Measurements from ENCODE around the gene SLC5A10. TPM values are rescaled to one million over a fixed set of nuclear protein-coding genes. Genes with fewer than 3 reads are reported as not detected.

SLC5A10 gene
- total and polyA plus RNA-seq, 4 donors: 0.05 to 0.23 (median 0.15) TPM

GRCh38 chr17:18932360-18933055 lies 19.5 kb upstream of the SLC5A10 start (continued):
- TF ChIP-seq, protein P1, sequence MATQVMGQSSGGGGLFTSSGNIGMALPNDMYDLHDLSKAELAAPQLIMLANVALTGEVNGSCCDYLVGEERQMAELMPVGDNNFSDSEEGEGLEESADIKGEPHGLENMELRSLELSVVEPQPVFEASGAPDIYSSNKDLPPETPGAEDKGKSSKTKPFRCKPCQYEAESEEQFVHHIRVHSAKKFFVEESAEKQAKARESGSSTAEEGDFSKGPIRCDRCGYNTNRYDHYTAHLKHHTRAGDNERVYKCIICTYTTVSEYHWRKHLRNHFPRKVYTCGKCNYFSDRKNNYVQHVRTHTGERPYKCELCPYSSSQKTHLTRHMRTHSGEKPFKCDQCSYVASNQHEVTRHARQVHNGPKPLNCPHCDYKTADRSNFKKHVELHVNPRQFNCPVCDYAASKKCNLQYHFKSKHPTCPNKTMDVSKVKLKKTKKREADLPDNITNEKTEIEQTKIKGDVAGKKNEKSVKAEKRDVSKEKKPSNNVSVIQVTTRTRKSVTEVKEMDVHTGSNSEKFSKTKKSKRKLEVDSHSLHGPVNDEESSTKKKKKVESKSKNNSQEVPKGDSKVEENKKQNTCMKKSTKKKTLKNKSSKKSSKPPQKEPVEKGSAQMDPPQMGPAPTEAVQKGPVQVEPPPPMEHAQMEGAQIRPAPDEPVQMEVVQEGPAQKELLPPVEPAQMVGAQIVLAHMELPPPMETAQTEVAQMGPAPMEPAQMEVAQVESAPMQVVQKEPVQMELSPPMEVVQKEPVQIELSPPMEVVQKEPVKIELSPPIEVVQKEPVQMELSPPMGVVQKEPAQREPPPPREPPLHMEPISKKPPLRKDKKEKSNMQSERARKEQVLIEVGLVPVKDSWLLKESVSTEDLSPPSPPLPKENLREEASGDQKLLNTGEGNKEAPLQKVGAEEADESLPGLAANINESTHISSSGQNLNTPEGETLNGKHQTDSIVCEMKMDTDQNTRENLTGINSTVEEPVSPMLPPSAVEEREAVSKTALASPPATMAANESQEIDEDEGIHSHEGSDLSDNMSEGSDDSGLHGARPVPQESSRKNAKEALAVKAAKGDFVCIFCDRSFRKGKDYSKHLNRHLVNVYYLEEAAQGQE (IDR thresholded peaks at IDR 0.05): no peak
- TF ChIP-seq NR2F2 (IDR thresholded peaks at IDR 0.05) (no peak), TAF1 (conservative IDR thresholded peaks at IDR 0.05) (no peak)

DNA sequence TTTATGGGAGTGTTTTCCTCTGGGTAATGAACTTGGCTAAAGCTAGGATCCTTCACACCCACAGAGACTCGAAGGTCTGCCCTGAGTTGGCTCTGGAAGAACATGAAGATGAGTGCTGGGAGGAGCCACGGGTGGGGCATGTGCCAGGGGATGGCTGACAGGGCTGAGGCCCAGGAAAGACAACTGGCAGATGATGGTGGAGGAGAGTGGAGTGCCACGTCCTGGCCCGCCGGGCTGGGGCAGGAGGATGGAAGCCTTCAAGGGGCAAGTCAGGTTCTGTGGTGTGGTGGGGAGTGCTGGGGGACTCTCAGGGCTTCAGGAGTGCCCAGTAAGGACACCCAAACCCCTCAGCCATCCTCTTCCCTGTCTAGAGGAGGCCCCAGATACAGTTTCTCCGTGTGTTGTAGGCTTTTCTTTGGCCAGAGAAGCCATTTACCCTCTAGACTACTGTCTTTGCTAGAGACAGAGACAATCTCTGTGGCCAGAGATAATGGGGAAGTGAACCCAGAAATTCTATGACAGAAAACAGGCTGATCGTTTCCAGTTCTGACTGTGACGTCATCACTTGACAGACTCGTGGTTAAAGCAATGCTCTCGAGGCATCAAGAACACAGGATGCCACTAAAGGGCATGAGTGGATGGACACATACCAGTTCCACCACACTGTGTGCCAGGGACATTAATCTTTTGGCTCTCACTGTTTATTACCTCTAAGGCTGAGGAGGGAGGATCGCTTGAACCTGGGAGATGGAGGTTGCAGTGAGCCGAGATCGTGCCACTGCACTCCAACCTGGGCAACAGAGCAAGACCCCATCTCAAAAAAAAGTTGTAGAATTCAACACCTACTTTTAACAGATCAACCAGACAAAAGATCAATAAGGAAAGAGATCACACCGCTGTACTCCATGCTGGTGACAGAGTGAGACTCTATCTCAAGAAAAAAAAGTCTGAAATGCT lies 18.6 kb upstream of the SLC5A10 start:
- no peak for DNase-seq (ENCODE audit: low spot score)
- Histone ChIP-seq H3K9ac (ENCODE audit: low read depth in 1 of 2, low read length in 2 of 2) (no peak overlapping the region), H3K27me3 (ENCODE audit: control insufficient read depth in 4 of 4, insufficient read depth in 4 of 4, low read length in 3 of 4) (no peaks in the 10 kb centered on the region), H3K4me3 (ENCODE audit: low read depth in 1 of 3, low read length in 3 of 3) (no peak overlapping the region), H3K9me3 (ENCODE audit: control insufficient read depth in 4 of 4, low read length in 3 of 4) (no peaks in the 10 kb centered on the region), H3K36me3 (ENCODE audit: control insufficient read depth in 4 of 4, insufficient read depth in 3 of 4, low read depth in 1 of 4, low read length in 3 of 4) (peaks cover 4 to 23% (median 15%) of the 10 kb centered on the region in 4 donors), H3K4me1 (ENCODE audit: control insufficient read depth in 4 of 4, insufficient read depth in 4 of 4, low read length in 3 of 4) (no peaks in the 10 kb centered on the region), H3K27ac (ENCODE audit: low read depth in 1 of 2, low read length in 2 of 2) (no peak overlapping the region)
- 85% methylated on average over 14 of the region's 14 CpGs for WGBS
- no peak for TF ChIP-seq RXRA (IDR thresholded peaks at IDR 0.05)

DNA sequence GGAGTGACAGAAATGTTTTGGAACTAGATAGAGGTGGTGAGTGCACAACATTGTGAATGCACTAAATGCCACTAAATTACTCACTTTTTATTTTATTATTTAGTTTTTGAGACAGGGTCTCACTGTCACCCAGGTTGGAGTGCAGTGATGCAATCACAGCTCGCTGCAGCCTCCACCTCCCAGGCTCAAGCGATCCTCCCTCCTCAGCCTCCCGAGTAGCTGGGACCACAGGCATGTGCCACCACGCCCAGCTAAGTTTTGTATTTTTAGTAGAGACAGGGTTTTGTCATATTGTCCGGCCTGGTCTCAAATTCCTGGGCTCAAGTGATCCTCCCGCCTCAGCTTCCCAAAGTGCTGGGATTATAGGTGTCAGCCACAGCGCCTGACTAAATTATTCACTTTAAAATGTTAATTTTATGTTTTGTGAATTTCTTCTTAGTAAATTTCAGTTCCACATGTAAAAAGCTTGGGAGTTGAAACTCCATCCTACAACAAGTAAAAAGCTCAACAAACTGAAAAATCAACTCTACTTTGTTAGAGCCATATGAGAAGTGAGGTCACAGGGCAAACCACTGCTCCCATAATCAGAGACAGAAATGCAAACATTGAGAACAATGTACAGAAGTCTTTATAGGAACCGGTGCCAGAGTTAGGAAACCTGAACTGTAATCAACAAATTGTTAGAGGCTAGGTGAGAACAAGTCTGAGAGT lies 13.8 kb upstream of the SLC5A10 start:
- Histone ChIP-seq H3K9ac (ENCODE audit: low read depth in 1 of 2, low read length in 2 of 2) (no peak overlapping the region), H3K4me3 (ENCODE audit: low read depth in 1 of 3, low read length in 3 of 3) (no peak overlapping the region), H3K4me1 (ENCODE audit: control insufficient read depth in 4 of 4, insufficient read depth in 4 of 4, low read length in 3 of 4) (no peaks in the 10 kb centered on the region), H3K27ac (ENCODE audit: low read depth in 1 of 2, low read length in 2 of 2) (no peak overlapping the region), H3K9me3 (ENCODE audit: control insufficient read depth in 4 of 4, low read length in 3 of 4) (no peaks in the 10 kb centered on the region), H3K36me3 (ENCODE audit: control insufficient read depth in 4 of 4, insufficient read depth in 3 of 4, low read depth in 1 of 4, low read length in 3 of 4) (no peaks in the 10 kb centered on the region), H3K27me3 (ENCODE audit: control insufficient read depth in 4 of 4, insufficient read depth in 4 of 4, low read length in 3 of 4) (no peaks in the 10 kb centered on the region)
- no peak for DNase-seq (ENCODE audit: low spot score)
- 85% methylated on average over 8 of the region's 8 CpGs for WGBS
- TF ChIP-seq YY1 (IDR thresholded peaks at IDR 0.05): no peak
- no peak for TF ChIP-seq CTCF (IDR thresholded peaks at IDR 0.05; ENCODE audit: low read depth, low read length, missing input control)
- TF ChIP-seq ZBTB33 (IDR thresholded peaks at IDR 0.05): no peak
- TF ChIP-seq FOXA1 (IDR thresholded peaks at IDR 0.05): no peak
- TF ChIP-seq, protein P1 (IDR thresholded peaks at IDR 0.05): no peak
- TF ChIP-seq NR2F2 (IDR thresholded peaks at IDR 0.05): no peak
- TF ChIP-seq, protein P2, sequence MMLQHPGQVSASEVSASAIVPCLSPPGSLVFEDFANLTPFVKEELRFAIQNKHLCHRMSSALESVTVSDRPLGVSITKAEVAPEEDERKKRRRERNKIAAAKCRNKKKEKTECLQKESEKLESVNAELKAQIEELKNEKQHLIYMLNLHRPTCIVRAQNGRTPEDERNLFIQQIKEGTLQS (IDR thresholded peaks at IDR 0.05): no peak
- no peak for TF ChIP-seq EGR1 (IDR thresholded peaks at IDR 0.05; ENCODE audit: low read depth in 2 of 2)
- no peak for TF ChIP-seq HNF4A (conservative IDR thresholded peaks at IDR 0.05)
- TF ChIP-seq MAX (IDR thresholded peaks at IDR 0.05): no peak
- no peak for TF ChIP-seq RXRA (IDR thresholded peaks at IDR 0.05)
- no peak for TF ChIP-seq JUND (IDR thresholded peaks at IDR 0.05)
- TF ChIP-seq FOXA2 (IDR thresholded peaks at IDR 0.05): no peak
- TF ChIP-seq TAF1 (conservative IDR thresholded peaks at IDR 0.05): no peak
- TF ChIP-seq SP1 (IDR thresholded peaks at IDR 0.05): no peak

Data from liver (tissue), 9 donors.